ENCODE results near the gene RMRP. TPM values are rescaled to one million over a fixed set of nuclear protein-coding genes. Genes with fewer than 3 reads are reported as not detected.
"Not testable (repeated sequence)": the region's sequence is repeated elsewhere in the genome, so short reads cannot be mapped to it uniquely, and the experiment has no call there.

Gene RMRP
- total RNA-seq, 1 donor from 2014 or later = 118,473 TPM

- Histone ChIP-seq H3K4me3 (ENCODE audit: low read length in 3 of 3) (peak overlapping the region in 1 of 3 donors; percentile 51), H3K9me3 (ENCODE audit: control insufficient read depth in 3 of 3, low read length in 3 of 3) (no peaks in the 10 kb centered on the region), H3K9ac (ENCODE audit: low read depth in 1 of 3, low read length in 3 of 3) (peak overlapping the region in 1 of 3 donors; percentile 50), H3K27me3 (ENCODE audit: control insufficient read depth in 3 of 3, insufficient read depth in 3 of 3, low read length in 3 of 3) (peaks cover 19 to 25% (median 21%) of the 10 kb centered on the region in 3 donors), H3K27ac (ENCODE audit: low read depth, low read length) (no peak overlapping the region), H3K36me3 (ENCODE audit: control insufficient read depth in 3 of 3, insufficient read depth in 3 of 3, low read length in 3 of 3) (no peaks in the 10 kb centered on the region), H3K4me1 (ENCODE audit: control insufficient read depth in 3 of 3, insufficient read depth in 3 of 3, low read length in 3 of 3) (peaks cover 5 to 15% (median 6%) of the 10 kb centered on the region in 3 donors)
Measured at GRCh38 chr9:35617548-35617947, 40.3 kb downstream of the RMRP start.

- Histone ChIP-seq H3K4me1 (ENCODE audit: control insufficient read depth in 3 of 3, insufficient read depth in 3 of 3, low read length in 3 of 3) (peaks cover 5 to 15% (median 6%) of the 10 kb centered on the region in 3 donors), H3K9me3 (ENCODE audit: control insufficient read depth in 3 of 3, low read length in 3 of 3) (no peaks in the 10 kb centered on the region), H3K4me3 (ENCODE audit: low read length in 3 of 3) (peak overlapping the region; percentile 48 to 65 (median 51)), H3K9ac (ENCODE audit: low read depth in 1 of 3, low read length in 3 of 3) (peak overlapping the region in 2 of 3 donors; percentile 50 to 71), H3K27ac (ENCODE audit: low read depth, low read length) (no peak overlapping the region), H3K27me3 (ENCODE audit: control insufficient read depth in 3 of 3, insufficient read depth in 3 of 3, low read length in 3 of 3) (peaks cover 19 to 25% (median 21%) of the 10 kb centered on the region in 3 donors), H3K36me3 (ENCODE audit: control insufficient read depth in 3 of 3, insufficient read depth in 3 of 3, low read length in 3 of 3) (no peaks in the 10 kb centered on the region)
Measured at GRCh38 chr9:35616681-35617459, 40.9 kb downstream of the RMRP start.

- no peak overlapping the region for H3K4me3 ChIP-seq (ENCODE audit: low read length in 3 of 3)
- H3K4me1 ChIP-seq (ENCODE audit: control insufficient read depth in 3 of 3, insufficient read depth in 3 of 3, low read length in 3 of 3) = peaks cover 5 to 15% (median 8%) of the 10 kb centered on the region in 3 donors
- H3K27ac ChIP-seq (ENCODE audit: low read depth, low read length) = no peak overlapping the region
- no peak overlapping the region for H3K9ac ChIP-seq (ENCODE audit: low read depth in 1 of 3, low read length in 3 of 3)
- H3K36me3 ChIP-seq (ENCODE audit: control insufficient read depth in 3 of 3, insufficient read depth in 3 of 3, low read length in 3 of 3) = no peaks in the 10 kb centered on the region
- peaks cover 19 to 25% (median 21%) of the 10 kb centered on the region in 3 donors for H3K27me3 ChIP-seq (ENCODE audit: control insufficient read depth in 3 of 3, insufficient read depth in 3 of 3, low read length in 3 of 3)
- no peaks in the 10 kb centered on the region for H3K9me3 ChIP-seq (ENCODE audit: control insufficient read depth in 3 of 3, low read length in 3 of 3)
Measured at GRCh38 chr9:35615981-35616680, 41.7 kb downstream of the RMRP start.

GRCh38 chr9:35612843-35613242 is 45.0 kb downstream of the RMRP start:
- H3K4me1 ChIP-seq (ENCODE audit: control insufficient read depth in 3 of 3, insufficient read depth in 3 of 3, low read length in 3 of 3) = peaks cover 16 to 29% (median 16%) of the 10 kb centered on the region in 3 donors
- H3K4me3 ChIP-seq (ENCODE audit: low read length in 3 of 3) = no peak overlapping the region
- H3K27ac ChIP-seq (ENCODE audit: low read depth, low read length) = no peak overlapping the region
- H3K9ac ChIP-seq (ENCODE audit: low read depth in 1 of 3, low read length in 3 of 3) = no peak overlapping the region
- H3K27me3 ChIP-seq (ENCODE audit: control insufficient read depth in 3 of 3, insufficient read depth in 3 of 3, low read length in 3 of 3) = peaks cover 13 to 17% (median 15%) of the 10 kb centered on the region in 3 donors
- no peaks in the 10 kb centered on the region for H3K9me3 ChIP-seq (ENCODE audit: control insufficient read depth in 3 of 3, low read length in 3 of 3)
- peaks cover 10 to 13% (median 13%) of the 10 kb centered on the region in 3 donors for H3K36me3 ChIP-seq (ENCODE audit: control insufficient read depth in 3 of 3, insufficient read depth in 3 of 3, low read length in 3 of 3)

GRCh38 chr9:35612066-35612465 is 45.8 kb downstream of the RMRP start:
- Histone ChIP-seq H3K4me1 (ENCODE audit: control insufficient read depth in 3 of 3, insufficient read depth in 3 of 3, low read length in 3 of 3) (peaks cover 10 to 25% (median 13%) of the 10 kb centered on the region in 3 donors), H3K36me3 (ENCODE audit: control insufficient read depth in 3 of 3, insufficient read depth in 3 of 3, low read length in 3 of 3) (peaks cover 13 to 19% (median 14%) of the 10 kb centered on the region in 3 donors)
- not testable (repeated sequence) for H3K9ac ChIP-seq (ENCODE audit: low read depth in 1 of 3, low read length in 3 of 3); H3K4me3 ChIP-seq (ENCODE audit: low read length in 3 of 3); H3K9me3 ChIP-seq (ENCODE audit: control insufficient read depth in 3 of 3, low read length in 3 of 3); H3K27me3 ChIP-seq (ENCODE audit: control insufficient read depth in 3 of 3, insufficient read depth in 3 of 3, low read length in 3 of 3); H3K27ac ChIP-seq (ENCODE audit: low read depth, low read length)

GRCh38 chr9:35611230-35611797 is 46.5 kb downstream of the RMRP start:
- Histone ChIP-seq H3K27me3 (ENCODE audit: control insufficient read depth in 3 of 3, insufficient read depth in 3 of 3, low read length in 3 of 3) (peaks cover under 1 to 3% (median 2%) of the 10 kb centered on the region in 3 donors), H3K4me1 (ENCODE audit: control insufficient read depth in 3 of 3, insufficient read depth in 3 of 3, low read length in 3 of 3) (peaks cover 16 to 33% (median 19%) of the 10 kb centered on the region in 3 donors), H3K36me3 (ENCODE audit: control insufficient read depth in 3 of 3, insufficient read depth in 3 of 3, low read length in 3 of 3) (peaks cover 13 to 20% (median 19%) of the 10 kb centered on the region in 3 donors), H3K9me3 (ENCODE audit: control insufficient read depth in 3 of 3, low read length in 3 of 3) (no peaks in the 10 kb centered on the region), H3K27ac (ENCODE audit: low read depth, low read length) (no peak overlapping the region), H3K4me3 (ENCODE audit: low read length in 3 of 3) (no peak overlapping the region), H3K9ac (ENCODE audit: low read depth in 1 of 3, low read length in 3 of 3) (no peak overlapping the region)

GRCh38 chr9:35609820-35610163 is 48.0 kb downstream of the RMRP start:
- H3K27me3 ChIP-seq (ENCODE audit: control insufficient read depth in 3 of 3, insufficient read depth in 3 of 3, low read length in 3 of 3) = no peaks in the 10 kb centered on the region
- H3K4me1 ChIP-seq (ENCODE audit: control insufficient read depth in 3 of 3, insufficient read depth in 3 of 3, low read length in 3 of 3) = peaks cover 24 to 40% (median 26%) of the 10 kb centered on the region in 3 donors
- H3K9me3 ChIP-seq (ENCODE audit: control insufficient read depth in 3 of 3, low read length in 3 of 3) = no peaks in the 10 kb centered on the region
- H3K9ac ChIP-seq (ENCODE audit: low read depth in 1 of 3, low read length in 3 of 3) = peak overlapping the region in 2 of 3 donors; percentile 45 to 60
- H3K36me3 ChIP-seq (ENCODE audit: control insufficient read depth in 3 of 3, insufficient read depth in 3 of 3, low read length in 3 of 3) = peaks cover 13 to 20% (median 19%) of the 10 kb centered on the region in 3 donors
- H3K27ac ChIP-seq (ENCODE audit: low read depth, low read length) = peak overlapping the region; percentile 71
- no peak overlapping the region for H3K4me3 ChIP-seq (ENCODE audit: low read length in 3 of 3)

- no peaks in the 10 kb centered on the region for H3K27me3 ChIP-seq (ENCODE audit: control insufficient read depth in 3 of 3, insufficient read depth in 3 of 3, low read length in 3 of 3)
- H3K27ac ChIP-seq (ENCODE audit: low read depth, low read length) = peak overlapping the region; percentile 71
- peaks cover 13 to 20% (median 19%) of the 10 kb centered on the region in 3 donors for H3K36me3 ChIP-seq (ENCODE audit: control insufficient read depth in 3 of 3, insufficient read depth in 3 of 3, low read length in 3 of 3)
- peaks cover 30 to 45% (median 32%) of the 10 kb centered on the region in 3 donors for H3K4me1 ChIP-seq (ENCODE audit: control insufficient read depth in 3 of 3, insufficient read depth in 3 of 3, low read length in 3 of 3)
- H3K9me3 ChIP-seq (ENCODE audit: control insufficient read depth in 3 of 3, low read length in 3 of 3) = no peaks in the 10 kb centered on the region
- peak overlapping the region in 2 of 3 donors; percentile 45 to 60 for H3K9ac ChIP-seq (ENCODE audit: low read depth in 1 of 3, low read length in 3 of 3)
- no peak overlapping the region for H3K4me3 ChIP-seq (ENCODE audit: low read length in 3 of 3)
Measured at GRCh38 chr9:35609001-35609819, 48.6 kb downstream of the RMRP start.

GRCh38 chr9:35608221-35608620 is 49.6 kb downstream of the RMRP start:
- Histone ChIP-seq H3K27me3 (ENCODE audit: control insufficient read depth in 3 of 3, insufficient read depth in 3 of 3, low read length in 3 of 3) (no peaks in the 10 kb centered on the region), H3K9ac (ENCODE audit: low read depth in 1 of 3, low read length in 3 of 3) (no peak overlapping the region), H3K27ac (ENCODE audit: low read depth, low read length) (no peak overlapping the region), H3K4me3 (ENCODE audit: low read length in 3 of 3) (no peak overlapping the region), H3K36me3 (ENCODE audit: control insufficient read depth in 3 of 3, insufficient read depth in 3 of 3, low read length in 3 of 3) (peaks cover 13 to 20% (median 19%) of the 10 kb centered on the region in 3 donors), H3K9me3 (ENCODE audit: control insufficient read depth in 3 of 3, low read length in 3 of 3) (no peaks in the 10 kb centered on the region), H3K4me1 (ENCODE audit: control insufficient read depth in 3 of 3, insufficient read depth in 3 of 3, low read length in 3 of 3) (peaks cover 36 to 51% (median 39%) of the 10 kb centered on the region in 3 donors)
